Measurements from ENCODE around the gene NDUFS2.

- TF ChIP-seq POLR2A (IDR thresholded peaks at IDR 0.05), result no peak
- TF ChIP-seq POLR2AphosphoS5 (IDR thresholded peaks at IDR 0.05), result no peak
These were observed 4.5 kb upstream of the NDUFS2 start for GRCh38 chr1:161197560-161198193.

Measured in breast epithelium (tissue), 3 donors.